ENCODE data around the gene PDE11A. TPM values are rescaled to one million over a fixed set of nuclear protein-coding genes. Genes with fewer than 3 reads are reported as not detected.

Gene PDE11A
- total RNA-seq, 2 donors from 2014 or later = 1.5 to 1.9 TPM

DNA sequence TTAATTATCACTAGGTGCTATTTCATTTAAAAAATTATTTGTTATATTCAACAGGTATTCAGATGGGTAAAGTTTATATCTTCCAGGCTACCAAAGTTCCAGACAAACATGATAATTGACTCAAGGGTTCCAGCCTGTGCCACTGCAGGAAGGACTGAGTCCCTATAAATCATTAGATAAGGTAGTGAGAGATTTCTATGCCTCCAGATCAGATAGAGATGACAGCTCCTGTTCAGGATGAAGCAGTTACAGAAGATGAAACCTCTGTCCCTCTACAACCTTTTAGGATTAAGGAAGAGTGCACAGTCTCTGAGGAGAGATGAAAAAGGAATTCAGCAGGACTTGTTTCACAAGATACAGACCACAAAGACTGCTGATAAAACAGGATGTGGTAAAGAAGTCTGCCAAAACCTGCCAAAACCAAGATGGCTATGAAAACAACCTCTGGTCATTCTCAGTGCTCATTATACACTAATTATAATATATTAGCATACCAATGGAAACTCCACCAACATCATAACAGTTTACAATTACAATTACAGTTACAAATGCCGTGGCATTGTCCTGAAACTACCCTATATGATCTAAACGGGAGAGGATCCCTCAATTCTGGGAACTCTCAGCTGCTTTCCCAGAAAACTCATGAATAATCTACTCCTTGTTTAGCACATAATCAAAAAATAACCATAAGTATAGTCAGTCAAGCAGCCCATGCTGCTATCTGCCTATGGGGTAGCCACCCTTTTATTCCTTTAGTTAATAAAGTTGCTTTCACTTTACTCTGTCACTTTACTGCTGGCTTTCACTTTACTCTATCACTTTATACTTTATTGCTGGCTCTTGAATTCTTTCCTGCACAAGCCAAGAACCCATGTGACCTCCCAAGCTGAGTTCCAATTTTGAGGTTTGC lies 288.5 kb downstream of the PDE11A start:
- Mint-ChIP-seq H3K4me3 (no peak overlapping the region), H3K27ac (no peak overlapping the region), H3K4me1 (no peaks in the 10 kb centered on the region), H3K36me3 (ENCODE audit: low read depth) (peaks cover 5% of the 10 kb centered on the region), H3K9me3 (peaks cover 16% of the 10 kb centered on the region), H3K27me3 (ENCODE audit: insufficient read depth) (peaks cover 19% of the 10 kb centered on the region)
- TF ChIP-seq, protein P1, sequence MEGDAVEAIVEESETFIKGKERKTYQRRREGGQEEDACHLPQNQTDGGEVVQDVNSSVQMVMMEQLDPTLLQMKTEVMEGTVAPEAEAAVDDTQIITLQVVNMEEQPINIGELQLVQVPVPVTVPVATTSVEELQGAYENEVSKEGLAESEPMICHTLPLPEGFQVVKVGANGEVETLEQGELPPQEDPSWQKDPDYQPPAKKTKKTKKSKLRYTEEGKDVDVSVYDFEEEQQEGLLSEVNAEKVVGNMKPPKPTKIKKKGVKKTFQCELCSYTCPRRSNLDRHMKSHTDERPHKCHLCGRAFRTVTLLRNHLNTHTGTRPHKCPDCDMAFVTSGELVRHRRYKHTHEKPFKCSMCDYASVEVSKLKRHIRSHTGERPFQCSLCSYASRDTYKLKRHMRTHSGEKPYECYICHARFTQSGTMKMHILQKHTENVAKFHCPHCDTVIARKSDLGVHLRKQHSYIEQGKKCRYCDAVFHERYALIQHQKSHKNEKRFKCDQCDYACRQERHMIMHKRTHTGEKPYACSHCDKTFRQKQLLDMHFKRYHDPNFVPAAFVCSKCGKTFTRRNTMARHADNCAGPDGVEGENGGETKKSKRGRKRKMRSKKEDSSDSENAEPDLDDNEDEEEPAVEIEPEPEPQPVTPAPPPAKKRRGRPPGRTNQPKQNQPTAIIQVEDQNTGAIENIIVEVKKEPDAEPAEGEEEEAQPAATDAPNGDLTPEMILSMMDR (conservative IDR thresholded peaks at IDR 0.05) = no peak
- Histone ChIP-seq H3K9ac (ENCODE audit: extremely low read depth, low read length, poor library complexity, severe bottlenecking) (no peak overlapping the region), H3K4me3 (ENCODE audit: low read length) (no peak overlapping the region), H3K27ac (ENCODE audit: low read depth, low read length) (no peak overlapping the region), H3K4me1 (ENCODE audit: control insufficient read depth, insufficient read depth, low read length) (no peaks in the 10 kb centered on the region), H3K36me3 (ENCODE audit: control insufficient read depth, insufficient read depth, low read length) (no peaks in the 10 kb centered on the region), H3K9me3 (ENCODE audit: control insufficient read depth, low read length) (peaks cover 5% of the 10 kb centered on the region), H3K27me3 (ENCODE audit: control insufficient read depth, insufficient read depth, low read length, poor library complexity, severe bottlenecking) (peaks cover 22% of the 10 kb centered on the region)
- 86 to 91% methylated on average over 2 of the region's 2 CpGs for WGBS, 2 experiments (ENCODE audit: insufficient coverage in 1 of 2, insufficient read length in 1 of 2)
- no peak for DNase-seq

DNA sequence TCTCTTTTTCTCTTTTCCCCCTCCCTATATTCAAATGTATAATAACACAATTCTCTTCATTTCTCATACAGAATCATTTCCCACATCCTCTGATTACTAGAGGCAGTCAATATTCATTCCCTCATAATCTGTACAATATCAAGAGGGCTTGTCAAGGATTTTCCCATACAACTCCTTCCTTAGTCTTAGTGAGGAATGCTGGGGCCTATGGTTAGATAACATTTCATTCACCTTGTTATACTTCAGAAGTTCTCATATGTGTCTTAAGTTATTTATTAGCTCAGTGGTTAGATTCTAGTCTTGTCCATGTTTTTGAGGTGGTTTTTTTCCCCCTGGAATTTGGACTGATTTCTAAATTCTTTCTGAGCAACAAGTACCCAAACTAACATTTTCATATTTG lies 289.5 kb downstream of the PDE11A start:
- H3K9me3 ChIP-seq (ENCODE audit: control insufficient read depth, low read length) = peaks cover 5% of the 10 kb centered on the region
- no peaks in the 10 kb centered on the region for H3K36me3 ChIP-seq (ENCODE audit: control insufficient read depth, insufficient read depth, low read length)
- TF ChIP-seq, protein P1 (conservative IDR thresholded peaks at IDR 0.05) = no peak
- no peak overlapping the region for H3K9ac ChIP-seq (ENCODE audit: extremely low read depth, low read length, poor library complexity, severe bottlenecking)
- H3K27me3 ChIP-seq (ENCODE audit: control insufficient read depth, insufficient read depth, low read length, poor library complexity, severe bottlenecking) = peaks cover 31% of the 10 kb centered on the region
- H3K9me3 Mint-ChIP-seq = peaks cover 16% of the 10 kb centered on the region
- H3K36me3 Mint-ChIP-seq (ENCODE audit: low read depth) = peaks cover 5% of the 10 kb centered on the region
- H3K27me3 Mint-ChIP-seq (ENCODE audit: insufficient read depth) = peaks cover 24% of the 10 kb centered on the region
- DNase-seq = no peak
- no peak overlapping the region for H3K27ac ChIP-seq (ENCODE audit: low read depth, low read length)
- H3K4me3 ChIP-seq (ENCODE audit: low read length) = no peak overlapping the region
- H3K4me1 Mint-ChIP-seq = peaks cover 1% of the 10 kb centered on the region
- H3K4me3 Mint-ChIP-seq = no peak overlapping the region
- no peak overlapping the region for H3K27ac Mint-ChIP-seq
- H3K4me1 ChIP-seq (ENCODE audit: control insufficient read depth, insufficient read depth, low read length) = no peaks in the 10 kb centered on the region

DNA sequence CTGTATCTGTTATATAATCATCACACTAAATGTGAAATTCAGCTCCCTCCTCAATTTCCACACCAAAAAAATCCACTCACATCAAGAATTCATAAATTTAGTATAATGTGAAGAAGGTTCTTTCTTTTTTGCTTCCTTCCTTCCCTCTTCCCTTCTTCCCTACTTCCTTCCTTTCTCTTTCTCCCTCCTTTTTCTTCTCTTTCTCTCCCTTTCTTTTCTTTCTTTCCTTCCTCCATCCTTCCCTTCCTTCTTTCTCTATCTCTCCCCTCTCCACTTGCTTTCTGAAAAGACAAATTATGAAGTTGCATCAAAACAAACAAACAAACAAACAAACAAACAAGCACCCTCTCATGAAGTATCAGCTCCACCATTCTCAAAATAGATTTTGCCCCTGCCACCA lies 290.0 kb downstream of the PDE11A start:
- no peak overlapping the region for H3K9ac ChIP-seq (ENCODE audit: extremely low read depth, low read length, poor library complexity, severe bottlenecking)
- H3K27ac Mint-ChIP-seq = no peak overlapping the region
- peaks cover 5% of the 10 kb centered on the region for H3K36me3 Mint-ChIP-seq (ENCODE audit: low read depth)
- peaks cover 4% of the 10 kb centered on the region for H3K4me1 Mint-ChIP-seq
- no peak overlapping the region for H3K27ac ChIP-seq (ENCODE audit: low read depth, low read length)
- H3K4me1 ChIP-seq (ENCODE audit: control insufficient read depth, insufficient read depth, low read length) = no peaks in the 10 kb centered on the region
- peaks cover 24% of the 10 kb centered on the region for H3K27me3 Mint-ChIP-seq (ENCODE audit: insufficient read depth)
- peaks cover 5% of the 10 kb centered on the region for H3K9me3 ChIP-seq (ENCODE audit: control insufficient read depth, low read length)
- H3K9me3 Mint-ChIP-seq = peaks cover 15% of the 10 kb centered on the region
- no peaks in the 10 kb centered on the region for H3K36me3 ChIP-seq (ENCODE audit: control insufficient read depth, insufficient read depth, low read length)
- H3K27me3 ChIP-seq (ENCODE audit: control insufficient read depth, insufficient read depth, low read length, poor library complexity, severe bottlenecking) = peaks cover 36% of the 10 kb centered on the region
- DNase-seq = no peak
- TF ChIP-seq, protein P1 (conservative IDR thresholded peaks at IDR 0.05) = no peak
- no peak overlapping the region for H3K4me3 Mint-ChIP-seq
- H3K4me3 ChIP-seq (ENCODE audit: low read length) = no peak overlapping the region
